ENCODE results near the gene LRCH4.
A peak's percentile ranks its signal among the peaks of the same experiment; 100 is the strongest.

Gene LRCH4

GRCh38 chr7:100613412-100614175, 27.7 kb upstream of the LRCH4 start:
- peak overlapping the region; percentile 65 for H3K9ac ChIP-seq (ENCODE audit: low read depth, low read length, poor library complexity, severe bottlenecking)
- H3K79me2 ChIP-seq (ENCODE audit: insufficient read depth, low read length): no peaks in the 10 kb centered on the region
- 0 out of 2 replicates have a peak, but pooled peaks cover 4% of the 10 kb centered on the region for H3F3A ChIP-seq (ENCODE audit: low read depth)
- peaks cover 19% of the 10 kb centered on the region for H3K4me1 ChIP-seq (ENCODE audit: insufficient read depth, low read length, poor library complexity, severe bottlenecking)
- peak overlapping the region; percentile 71 for H3K4me3 ChIP-seq (ENCODE audit: low read length, poor library complexity, severe bottlenecking)
- H4K20me1 ChIP-seq (ENCODE audit: insufficient read depth, low read length, poor library complexity, severe bottlenecking): no peaks in the 10 kb centered on the region
- peak overlapping the region; percentile 98 for H3K4me2 ChIP-seq (ENCODE audit: low read depth, low read length, poor library complexity, severe bottlenecking)
- H3K27me3 ChIP-seq (ENCODE audit: insufficient read depth, low read length, poor library complexity, severe bottlenecking): no peaks in the 10 kb centered on the region
- no peaks in the 10 kb centered on the region for H3K9me2 ChIP-seq (replicated peaks; ENCODE audit: low read depth, low read length)
- H3K36me3 ChIP-seq (ENCODE audit: insufficient read depth, low read length): no peaks in the 10 kb centered on the region
- TF ChIP-seq EZH2phosphoT487 (IDR thresholded peaks at IDR 0.05; ENCODE audit: borderline replicate concordance) (no peak), CTCF (conservative IDR thresholded peaks at IDR 0.05; ENCODE audit: low read length) (no peak)
- H3K9me3 ChIP-seq (ENCODE audit: insufficient read depth, low read depth, low read length): no peaks in the 10 kb centered on the region
- H2AFZ ChIP-seq (ENCODE audit: low read length): no peak overlapping the region

- TF ChIP-seq EZH2phosphoT487 (IDR thresholded peaks at IDR 0.05; ENCODE audit: borderline replicate concordance) (no peak), CTCF (conservative IDR thresholded peaks at IDR 0.05; ENCODE audit: low read length) (peak; percentile 59)
- no peaks in the 10 kb centered on the region for H3K9me3 ChIP-seq (ENCODE audit: insufficient read depth, low read depth, low read length)
- no peaks in the 10 kb centered on the region for H3K36me3 ChIP-seq (ENCODE audit: insufficient read depth, low read length)
- no peaks in the 10 kb centered on the region for H3K79me2 ChIP-seq (ENCODE audit: insufficient read depth, low read length)
- H3K4me3 ChIP-seq (ENCODE audit: low read length, poor library complexity, severe bottlenecking): peak overlapping the region; percentile 71
- no peaks in the 10 kb centered on the region for H3K27me3 ChIP-seq (ENCODE audit: insufficient read depth, low read length, poor library complexity, severe bottlenecking)
- peak overlapping the region; percentile 98 for H3K4me2 ChIP-seq (ENCODE audit: low read depth, low read length, poor library complexity, severe bottlenecking)
- no peaks in the 10 kb centered on the region for H3K9me2 ChIP-seq (replicated peaks; ENCODE audit: low read depth, low read length)
- peak overlapping the region; percentile 65 for H3K9ac ChIP-seq (ENCODE audit: low read depth, low read length, poor library complexity, severe bottlenecking)
- H3K4me1 ChIP-seq (ENCODE audit: insufficient read depth, low read length, poor library complexity, severe bottlenecking): peaks cover 19% of the 10 kb centered on the region
- no peaks in the 10 kb centered on the region for H4K20me1 ChIP-seq (ENCODE audit: insufficient read depth, low read length, poor library complexity, severe bottlenecking)
- H2AFZ ChIP-seq (ENCODE audit: low read length): peak overlapping the region; percentile 29; the same call in 1 of the 2 replicates
- 0 out of 2 replicates have a peak, but pooled peaks cover 4% of the 10 kb centered on the region for H3F3A ChIP-seq (ENCODE audit: low read depth)
Measured at GRCh38 chr7:100612730-100613390, 26.9 kb upstream of the LRCH4 start.

- TF ChIP-seq EZH2phosphoT487 (IDR thresholded peaks at IDR 0.05; ENCODE audit: borderline replicate concordance) (no peak), CTCF (conservative IDR thresholded peaks at IDR 0.05; ENCODE audit: low read length) (no peak)
- H3K9me3 ChIP-seq (ENCODE audit: insufficient read depth, low read depth, low read length): no peaks in the 10 kb centered on the region
- H3K4me1 ChIP-seq (ENCODE audit: insufficient read depth, low read length, poor library complexity, severe bottlenecking): peaks cover 19% of the 10 kb centered on the region
- peak within 1 kb of the TSS; percentile 77 for H2AFZ ChIP-seq (ENCODE audit: low read length)
- no peaks in the 10 kb centered on the region for H4K20me1 ChIP-seq (ENCODE audit: insufficient read depth, low read length, poor library complexity, severe bottlenecking)
- H3K4me2 ChIP-seq (ENCODE audit: low read depth, low read length, poor library complexity, severe bottlenecking): peak within 1 kb of the TSS; percentile 98
- H3K4me3 ChIP-seq (ENCODE audit: low read length, poor library complexity, severe bottlenecking): peak within 1 kb of the TSS; percentile 71
- H3K79me2 ChIP-seq (ENCODE audit: insufficient read depth, low read length): no peaks in the 10 kb centered on the region
- no peaks in the 10 kb centered on the region for H3K9me2 ChIP-seq (replicated peaks; ENCODE audit: low read depth, low read length)
- 0 out of 2 replicates have a peak, but pooled peaks cover 4% of the 10 kb centered on the region for H3F3A ChIP-seq (ENCODE audit: low read depth)
- peak within 1 kb of the TSS; percentile 65 for H3K9ac ChIP-seq (ENCODE audit: low read depth, low read length, poor library complexity, severe bottlenecking)
- no peaks in the 10 kb centered on the region for H3K27me3 ChIP-seq (ENCODE audit: insufficient read depth, low read length, poor library complexity, severe bottlenecking)
- H3K36me3 ChIP-seq (ENCODE audit: insufficient read depth, low read length): no peaks in the 10 kb centered on the region
Measured at GRCh38 chr7:100611983-100612729, 26.2 kb upstream of the LRCH4 start, which contains the start of gene MOSPD3. Gene MOSPD3 (plus strand): TSS chr7:100612540. CDS start chr7:100612792, 252 bp downstream.

Data from Loucy (cell line).